SJCRH30 (cell line): Measurements from ENCODE around the gene KRTAP13-1. TPM values are rescaled to one million over a fixed set of nuclear protein-coding genes. Genes with fewer than 3 reads are reported as not detected.

Source experiments
- DNase-seq, 2 experiments: peaks; one replicate each; pipeline ENCODE4 v3.0.0-alpha.2; 2015 to 2020
- H3K27ac ChIP-seq: fragments of 250-450 bp; sonication (Bioruptor Pico); 2 replicates; pipeline ENCODE4 v1.5.1; 2020; ENCODE audit warnings: mild to moderate bottlenecking, moderate library complexity
- H3K27me3 ChIP-seq: fragments of 250-450 bp; sonication (Bioruptor Pico); 2 replicates; pipeline ENCODE4 v1.5.1; 2020; ENCODE audit warnings: mild to moderate bottlenecking, moderate library complexity
- H3K36me3 ChIP-seq: fragments of 250-450 bp; sonication (Bioruptor Pico); 2 replicates; pipeline ENCODE4 v1.5.1; 2020; ENCODE audit warnings: mild to moderate bottlenecking, moderate library complexity
- H3K4me1 ChIP-seq: fragments of 250-450 bp; sonication (Bioruptor Pico); 2 replicates; pipeline ENCODE4 v1.5.1; 2020; ENCODE audit warnings: mild to moderate bottlenecking, moderate library complexity
- H3K4me3 ChIP-seq: fragments of 250-450 bp; sonication (Bioruptor Pico); 2 replicates; pipeline ENCODE4 v1.5.1; 2020; ENCODE audit warnings: mild to moderate bottlenecking, moderate library complexity
- H3K9me3 ChIP-seq: fragments of 250-450 bp; sonication (Bioruptor Pico); replicated peaks from 2 replicates; pipeline ENCODE4 v1.5.1; 2020; ENCODE audit warnings: mild to moderate bottlenecking, moderate library complexity
- total RNA-seq: library from RNA; depleted of rRNA; stranded (reverse); fragments of >200 nt; shearing (Covaris generic); gene quantifications from 2 replicates; pipeline ENCODE4 v1.2.3, GENCODE V29; 2014; rRNA removed

Gene KRTAP13-1
- total RNA-seq, 1 experiment from 2014 or later = not detected

DNA sequence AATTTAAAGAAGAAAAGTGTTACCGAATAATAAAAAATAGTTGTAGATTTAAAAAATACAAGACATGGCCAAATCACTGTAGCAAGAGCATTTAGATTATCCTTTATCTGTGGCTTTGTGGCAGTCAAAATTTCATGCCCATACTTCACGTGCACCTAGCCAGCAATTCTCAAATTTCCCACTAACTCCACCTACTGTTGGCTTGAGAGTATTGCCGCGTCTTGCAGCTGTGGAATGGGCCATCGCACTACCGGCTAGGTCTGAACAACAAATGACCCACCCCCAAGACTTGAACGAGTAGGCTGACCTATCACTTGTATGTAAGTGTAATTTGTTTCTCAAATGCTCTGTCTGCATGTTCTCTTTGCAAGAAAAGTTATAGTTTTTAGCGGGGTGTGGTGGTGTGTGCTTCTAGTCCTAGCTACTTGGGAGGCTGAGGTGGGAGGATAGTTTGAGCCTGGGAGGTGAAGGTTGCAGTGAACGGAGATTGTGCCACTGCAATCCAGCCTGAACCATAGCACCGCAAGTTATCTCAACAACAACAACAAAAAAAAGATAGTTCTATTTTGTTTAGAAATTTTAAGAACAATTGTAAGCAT is 38.3 kb downstream of the KRTAP13-1 start:
- Histone ChIP-seq H3K36me3 (no peaks in the 10 kb centered on the region), H3K9me3 (no peaks in the 10 kb centered on the region), H3K27ac (no peak overlapping the region), H3K27me3 (no peaks in the 10 kb centered on the region), H3K4me1 (no peaks in the 10 kb centered on the region), H3K4me3 (no peak overlapping the region)
- DNase-seq = peak; percentile 36 to 61

DNA sequence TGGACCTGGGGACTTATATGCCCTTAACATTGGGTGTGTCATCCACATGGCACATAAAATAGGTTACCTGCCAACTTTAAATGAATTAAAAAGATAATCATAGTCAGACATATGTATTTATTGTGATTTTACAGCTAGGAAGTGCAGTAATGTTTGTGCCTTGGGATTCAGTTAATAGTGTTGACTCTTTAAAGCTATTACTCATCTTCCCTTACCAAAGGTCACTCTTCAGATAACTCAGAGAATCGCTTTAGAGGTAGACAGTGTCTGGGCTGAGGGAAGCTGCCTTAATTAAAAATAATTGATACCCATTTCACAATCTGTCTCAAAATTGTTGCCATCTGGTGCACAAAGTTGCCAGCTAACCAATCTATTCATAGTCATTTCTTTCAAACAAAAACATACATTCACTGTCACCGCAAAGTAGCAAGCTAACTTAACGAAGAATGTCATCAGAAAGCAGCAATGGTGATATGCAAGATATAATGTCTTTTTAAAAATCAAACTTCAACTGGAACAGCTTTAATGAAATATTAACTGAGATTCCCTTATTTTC is 41.3 kb downstream of the KRTAP13-1 start:
- H3K27me3 ChIP-seq = no peaks in the 10 kb centered on the region
- no peak overlapping the region for H3K4me3 ChIP-seq
- DNase-seq = no peak

DNA sequence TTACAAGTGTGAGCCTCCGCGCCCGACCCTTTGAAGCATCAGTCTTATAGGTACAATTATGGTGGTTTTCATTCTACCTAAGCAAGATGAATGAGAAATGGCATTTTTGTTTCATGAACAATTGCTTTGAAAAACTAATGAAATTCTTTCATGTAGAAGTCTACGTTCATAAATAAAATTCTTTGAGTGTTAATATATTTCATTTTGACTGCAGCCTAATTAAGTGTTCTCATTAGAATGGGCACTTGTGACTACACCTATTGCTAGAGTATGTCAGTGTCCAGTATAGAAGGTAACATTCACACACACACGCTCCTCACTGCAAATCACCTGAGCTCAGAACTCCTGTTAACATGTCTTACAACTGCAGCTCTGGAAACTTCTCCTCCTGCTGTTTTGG is 44.1 kb downstream of the KRTAP13-1 start, which contains the start of gene KRTAP15-1:
Gene KRTAP15-1, plus strand, starts transcription at position 301 of the 400 bp plus-strand sequence. Its CDS starts 53 bp downstream, at position 354.
- H3K27me3 ChIP-seq = no peaks in the 10 kb centered on the region
- no peak within 1 kb of the TSS for H3K4me3 ChIP-seq
- no peaks in the 10 kb centered on the region for H3K4me1 ChIP-seq
- no peak for DNase-seq
- H3K36me3 ChIP-seq = no peaks in the 10 kb centered on the region
- H3K9me3 ChIP-seq = no peaks in the 10 kb centered on the region
- H3K27ac ChIP-seq = no peak within 1 kb of the TSS

More for the DNA sequence above, 41.3 kb downstream of the KRTAP13-1 start:
- Histone ChIP-seq H3K9me3 (no peaks in the 10 kb centered on the region), H3K27ac (no peak overlapping the region), H3K4me1 (no peaks in the 10 kb centered on the region), H3K36me3 (no peaks in the 10 kb centered on the region)

DNA sequence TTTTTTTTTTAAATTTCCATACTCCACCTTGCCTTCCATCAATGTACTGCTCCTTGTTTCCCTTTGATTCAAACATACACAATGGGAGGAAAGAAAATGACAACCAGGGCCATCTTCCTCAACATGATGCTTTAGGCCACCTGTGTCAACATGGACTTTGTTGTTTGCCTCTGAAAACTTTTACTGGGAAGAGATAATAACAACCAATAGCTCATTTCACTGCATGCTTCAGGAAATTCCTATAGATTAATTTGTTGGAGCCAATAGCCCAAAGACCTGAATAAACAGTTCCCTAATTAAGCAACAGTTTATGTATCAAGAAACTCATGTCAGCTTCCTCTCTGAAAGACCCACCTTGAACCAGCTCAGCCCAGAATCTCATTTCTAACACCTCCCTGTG is 47.4 kb downstream of the KRTAP13-1 start:
- Histone ChIP-seq H3K4me1 (no peaks in the 10 kb centered on the region), H3K9me3 (no peaks in the 10 kb centered on the region), H3K36me3 (no peaks in the 10 kb centered on the region), H3K27me3 (no peaks in the 10 kb centered on the region), H3K27ac (no peak overlapping the region), H3K4me3 (no peak overlapping the region)
- DNase-seq = no peak

DNA sequence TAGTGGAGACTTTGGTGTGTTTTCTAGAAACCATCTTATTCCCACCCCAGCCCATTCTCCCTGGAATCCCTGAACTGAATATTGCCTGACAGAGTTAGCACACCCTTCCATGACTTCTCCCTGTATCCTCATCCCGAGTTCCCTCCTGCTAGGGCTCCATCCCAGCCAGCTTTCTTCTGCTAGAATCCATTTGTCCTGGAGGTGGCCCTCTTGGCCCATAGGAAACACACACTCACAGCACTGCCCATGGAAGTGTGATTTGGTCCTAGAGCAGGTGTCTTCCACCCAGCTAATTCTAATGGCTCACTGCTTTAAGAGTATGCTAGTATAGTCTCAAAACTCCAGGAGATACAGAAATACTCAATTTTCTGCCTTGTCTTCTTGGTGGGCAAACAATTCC is 48.4 kb downstream of the KRTAP13-1 start:
- Histone ChIP-seq H3K4me1 (no peaks in the 10 kb centered on the region), H3K36me3 (no peaks in the 10 kb centered on the region), H3K27me3 (no peaks in the 10 kb centered on the region), H3K4me3 (no peak overlapping the region), H3K27ac (no peak overlapping the region), H3K9me3 (no peaks in the 10 kb centered on the region)
- DNase-seq = no peak

Other genes with a start within 250 kb of the KRTAP13-1 start
- not detected in 2 replicates for gene CLDN17, start 229.2 kb upstream of the KRTAP13-1 start, total RNA-seq
- not detected in 2 replicates for gene CLDN8, start 179.9 kb upstream of the KRTAP13-1 start, total RNA-seq
- gene KRTAP24-1, start 113.1 kb upstream of the KRTAP13-1 start, total RNA-seq = not detected in 2 replicates
- gene KRTAP25-1, start 106.5 kb upstream of the KRTAP13-1 start, total RNA-seq = not detected in 2 replicates
- gene KRTAP26-1, start 75.7 kb upstream of the KRTAP13-1 start, total RNA-seq = not detected in 2 replicates
- gene KRTAP27-1, start 58.3 kb upstream of the KRTAP13-1 start, total RNA-seq = not detected in 2 replicates
- not detected in 2 replicates for gene KRTAP23-1, start 47.4 kb upstream of the KRTAP13-1 start, total RNA-seq
- not detected in 2 replicates for gene KRTAP13-2, start 23.8 kb upstream of the KRTAP13-1 start, total RNA-seq
- gene KRTAP13-3, start 29.9 kb downstream of the KRTAP13-1 start, total RNA-seq = not detected in 2 replicates
- not detected in 2 replicates for gene KRTAP13-4, start 34.2 kb downstream of the KRTAP13-1 start, total RNA-seq
- not detected in 2 replicates for gene KRTAP15-1, start 44.2 kb downstream of the KRTAP13-1 start, total RNA-seq
- not detected in 2 replicates for gene KRTAP19-1, start 84.3 kb downstream of the KRTAP13-1 start, total RNA-seq
- not detected in 2 replicates for gene KRTAP19-2, start 91.4 kb downstream of the KRTAP13-1 start, total RNA-seq
- not detected in 2 replicates for gene KRTAP19-3, start 96.0 kb downstream of the KRTAP13-1 start, total RNA-seq
- not detected in 2 replicates for gene KRTAP19-4, start 101.1 kb downstream of the KRTAP13-1 start, total RNA-seq
- not detected in 2 replicates for gene KRTAP19-5, start 106.1 kb downstream of the KRTAP13-1 start, total RNA-seq
- gene KRTAP19-6, start 145.8 kb downstream of the KRTAP13-1 start, total RNA-seq = not detected in 2 replicates
- not detected in 2 replicates for gene KRTAP19-7, start 165.3 kb downstream of the KRTAP13-1 start, total RNA-seq
- not detected in 2 replicates for gene KRTAP22-2, start 194.4 kb downstream of the KRTAP13-1 start, total RNA-seq
- not detected in 2 replicates for gene KRTAP6-3, start 196.4 kb downstream of the KRTAP13-1 start, total RNA-seq
- gene KRTAP6-2, start 202.9 kb downstream of the KRTAP13-1 start, total RNA-seq = not detected in 2 replicates
- gene KRTAP22-1, start 205.1 kb downstream of the KRTAP13-1 start, total RNA-seq = not detected in 2 replicates
- not detected in 2 replicates for gene KRTAP6-1, start 217.9 kb downstream of the KRTAP13-1 start, total RNA-seq
- not detected in 2 replicates for gene KRTAP20-1, start 220.4 kb downstream of the KRTAP13-1 start, total RNA-seq
- not detected in 2 replicates for gene KRTAP20-4, start 224.6 kb downstream of the KRTAP13-1 start, total RNA-seq
- not detected in 2 replicates for gene KRTAP20-2, start 239.2 kb downstream of the KRTAP13-1 start, total RNA-seq
- gene KRTAP20-3, start 246.8 kb downstream of the KRTAP13-1 start, total RNA-seq = not detected in 2 replicates